Right forelimb (tissue), 1 donor: ENCODE results near the gene ZNF611.
"Not testable (repeated sequence)": the region's sequence is repeated elsewhere in the genome, so short reads cannot be mapped to it uniquely, and the experiment has no call there.

Source experiments
- DNase-seq: peaks from one replicate; pipeline ENCODE4 v3.0.0-alpha.2; 2018

ZNF611 gene

DNA sequence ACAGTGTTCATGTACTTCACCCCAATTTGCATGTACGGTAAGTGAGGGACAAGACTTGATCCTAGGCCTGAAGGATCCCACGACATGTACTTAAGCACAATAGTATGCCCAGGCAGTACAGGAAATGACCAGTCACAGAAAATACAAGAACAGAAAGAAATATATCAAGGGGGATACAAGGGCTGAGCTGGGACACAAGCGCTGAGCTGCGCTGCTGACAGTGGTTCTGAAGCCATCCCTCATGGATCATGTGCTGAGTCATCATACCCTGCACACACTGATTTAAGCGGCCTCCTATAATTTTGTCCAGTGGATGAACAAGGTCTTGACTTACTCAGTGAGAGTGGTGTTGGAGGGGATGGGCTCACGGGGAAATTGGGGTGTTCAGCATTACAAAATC, 59.6 kb downstream of the ZNF611 start:
- not testable (repeated sequence) for DNase-seq

DNA sequence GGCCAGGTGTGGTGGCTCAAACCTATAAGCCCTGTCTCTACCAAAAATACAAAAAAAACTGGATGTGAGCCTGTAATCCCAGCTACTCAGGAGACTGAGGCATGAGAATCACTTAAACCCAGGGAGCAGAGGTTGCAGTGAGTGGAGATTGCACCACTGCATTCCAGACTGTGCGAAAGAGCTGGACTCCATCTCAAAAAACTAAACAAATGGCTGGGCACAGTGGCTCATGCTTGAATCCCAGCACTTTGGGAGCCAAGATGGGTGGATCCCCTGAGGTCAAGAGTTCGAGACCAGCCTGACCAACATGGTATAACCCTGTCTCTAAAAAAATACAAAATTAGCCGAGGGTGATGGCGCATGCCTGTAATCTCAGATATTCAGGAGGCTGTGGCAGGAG, 61.8 kb downstream of the ZNF611 start:
- DNase-seq, result no peak

DNA sequence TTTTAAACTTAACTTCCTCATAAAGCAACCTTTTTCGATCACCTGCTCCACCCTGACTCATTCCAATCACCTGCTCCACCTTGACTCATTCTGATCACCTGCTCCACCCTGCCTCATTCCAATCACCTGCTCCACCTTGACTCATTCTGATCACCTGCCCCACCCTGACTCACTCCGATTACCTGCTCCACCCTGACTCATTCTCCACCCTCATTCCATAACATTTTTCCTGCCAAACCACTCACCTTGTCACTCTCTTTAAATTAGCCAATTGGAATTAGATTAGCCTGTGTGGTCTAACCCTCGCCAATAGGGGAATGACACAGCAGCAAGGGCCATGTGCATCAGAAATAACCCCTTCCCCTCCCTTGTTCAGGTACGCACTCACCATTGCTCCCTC, 64.8 kb downstream of the ZNF611 start:
- DNase-seq, result no peak

DNA sequence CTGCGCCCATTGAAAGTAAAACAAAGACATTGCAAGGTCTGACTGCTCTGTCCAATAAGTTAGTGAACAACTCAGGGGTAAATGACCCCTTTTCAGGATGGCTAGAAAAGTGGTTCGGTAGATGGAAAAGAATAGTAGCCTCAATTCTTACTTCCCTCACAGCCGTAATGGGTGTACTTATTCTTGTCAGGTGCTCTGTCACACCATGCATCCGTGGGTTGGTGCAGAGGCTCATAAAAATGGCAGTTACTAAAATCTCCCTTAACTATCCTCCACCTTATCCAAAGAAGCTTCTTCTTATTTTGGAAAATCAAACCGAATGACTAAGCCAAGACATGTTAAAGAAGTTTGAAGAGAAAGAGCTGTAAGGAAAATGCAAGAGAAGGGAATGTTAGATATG, 65.3 kb downstream of the ZNF611 start:
- no peak for DNase-seq

DNA sequence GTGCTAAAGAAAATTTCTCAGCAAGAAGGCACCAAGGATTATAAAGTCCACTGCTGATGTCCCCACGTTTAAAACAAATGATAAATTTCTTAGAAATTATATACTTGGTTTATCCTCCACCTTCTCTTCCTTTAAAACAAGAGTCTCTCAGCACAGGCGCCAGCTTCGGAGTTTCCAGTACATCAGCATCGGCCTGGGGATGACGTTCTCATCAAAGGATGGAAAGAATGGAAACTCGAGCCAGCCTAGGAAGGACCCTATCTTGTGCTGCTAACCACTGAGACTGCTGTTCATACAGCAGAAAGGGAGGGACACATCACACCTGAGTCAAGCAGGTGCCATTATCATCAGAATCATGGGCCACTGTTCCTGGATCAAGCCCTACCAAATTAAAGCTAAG, 66.9 kb downstream of the ZNF611 start:
- DNase-seq, result no peak

DNA sequence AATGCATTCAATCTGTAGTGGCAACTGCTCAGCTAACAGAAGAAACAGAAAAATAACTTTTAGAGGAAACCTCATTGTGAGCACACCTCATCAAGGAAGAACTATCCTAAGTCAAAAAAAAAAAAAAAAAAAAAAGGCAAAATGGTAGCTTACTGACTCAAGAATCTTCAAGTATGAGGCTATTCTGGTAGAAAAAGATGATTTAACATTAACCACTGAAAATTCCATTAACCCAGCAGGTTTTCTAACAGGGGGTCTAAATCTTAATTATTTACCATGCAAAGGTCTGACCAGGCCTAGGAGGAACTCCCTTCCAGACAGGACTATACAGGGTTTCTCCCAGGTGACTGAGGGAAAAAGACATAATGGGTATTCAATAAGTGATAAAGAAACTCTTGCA, 68.3 kb downstream of the ZNF611 start:
- no peak for DNase-seq

DNA sequence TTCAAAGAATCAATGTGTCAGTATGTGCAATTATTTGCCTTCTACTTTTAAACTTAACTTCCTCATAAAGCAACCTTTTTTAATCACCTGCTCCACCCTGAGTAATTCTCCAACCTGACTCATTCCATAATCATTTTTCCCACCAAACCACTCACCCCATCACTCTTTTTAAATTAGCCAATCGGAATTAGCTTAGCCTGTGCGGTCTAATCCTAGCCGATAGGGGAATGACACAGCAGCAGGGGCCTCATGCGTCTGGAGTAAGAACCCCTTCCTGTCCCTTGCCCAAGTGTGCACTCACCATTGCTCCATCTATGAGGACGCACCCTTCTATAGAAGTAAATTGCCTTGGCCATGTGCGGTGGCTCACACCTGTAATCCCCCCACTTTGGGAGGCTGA, 69.3 kb downstream of the ZNF611 start:
- no peak for DNase-seq

DNA sequence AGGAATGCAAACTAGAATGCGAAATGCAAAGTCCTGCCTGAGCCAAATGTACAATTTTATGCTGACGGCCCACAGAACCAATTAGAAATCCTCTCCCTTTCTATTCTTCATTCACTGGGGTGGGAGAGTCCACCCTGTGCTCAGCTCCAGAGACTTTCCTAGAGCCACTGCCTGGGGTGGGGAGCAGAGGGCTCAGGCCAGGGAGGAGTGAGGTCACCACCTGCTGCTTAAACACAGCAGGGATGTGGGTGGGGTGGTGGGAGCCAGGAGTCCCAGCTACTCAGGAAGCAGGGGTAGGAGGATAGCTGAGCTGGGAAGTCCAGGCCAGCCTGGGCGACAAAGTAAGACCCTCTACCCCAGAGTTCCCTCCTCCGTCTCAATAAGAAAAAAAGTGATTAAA, 69.8 kb downstream of the ZNF611 start:
- no peak for DNase-seq

DNA sequence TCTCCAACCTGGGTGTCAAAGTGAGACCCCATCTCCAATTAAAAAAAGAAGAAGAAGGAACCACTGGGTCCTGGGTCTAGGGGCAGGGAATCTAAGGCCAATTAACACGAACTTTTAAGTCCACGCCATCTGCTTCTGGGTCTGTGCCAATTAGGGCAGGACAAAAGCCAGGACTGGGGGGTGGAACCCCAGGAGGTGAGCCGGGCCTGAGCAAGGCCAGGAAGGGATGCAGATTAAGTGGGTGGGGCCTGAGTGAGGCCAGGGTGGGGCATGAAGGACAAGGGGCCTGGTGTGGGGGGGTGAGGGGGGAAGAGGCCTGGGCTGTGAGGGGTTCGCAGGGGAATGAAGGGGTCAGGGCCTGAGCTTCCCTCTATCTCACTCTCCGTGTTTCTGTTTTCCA, 70.4 kb downstream of the ZNF611 start:
- no peak for DNase-seq

DNA sequence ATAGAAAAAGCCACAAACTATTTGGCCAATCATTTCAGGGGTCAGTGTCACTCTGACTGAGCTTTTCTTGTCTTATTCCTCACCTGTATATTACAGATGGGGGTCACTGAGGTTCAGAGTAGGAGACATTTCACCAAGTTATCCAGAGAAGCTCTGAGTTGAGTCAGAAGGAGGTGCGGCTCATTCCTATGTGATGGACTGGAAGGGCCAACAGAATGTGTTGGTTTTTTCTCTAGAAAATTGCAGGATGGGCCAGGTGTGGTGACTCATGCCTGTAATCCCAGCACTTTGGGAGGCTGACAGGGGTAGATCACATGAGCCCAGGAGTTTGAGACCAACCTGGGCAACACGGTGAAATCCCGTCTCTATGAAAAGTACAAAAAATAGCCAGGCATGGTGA, 72.2 kb downstream of the ZNF611 start:
- no peak for DNase-seq

DNA sequence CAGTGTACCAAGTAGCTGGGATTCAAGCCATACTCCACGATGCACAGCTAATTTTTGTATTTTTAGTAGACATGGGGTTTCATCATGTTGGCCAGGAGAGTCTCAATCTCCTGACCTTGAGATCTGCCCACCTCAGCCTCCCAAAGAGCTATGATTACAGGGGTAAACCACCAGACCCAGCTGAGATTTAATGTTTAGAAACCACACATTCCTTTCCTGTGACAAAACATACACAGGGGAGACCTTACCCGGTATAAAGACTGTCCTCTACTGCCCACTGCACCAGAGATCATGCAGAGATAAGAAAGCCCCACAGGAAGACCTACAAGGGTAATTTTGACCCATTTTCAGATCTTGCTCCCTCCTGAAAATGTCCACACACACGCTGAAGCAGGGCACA, 73.9 kb downstream of the ZNF611 start:
- no peak for DNase-seq

DNA sequence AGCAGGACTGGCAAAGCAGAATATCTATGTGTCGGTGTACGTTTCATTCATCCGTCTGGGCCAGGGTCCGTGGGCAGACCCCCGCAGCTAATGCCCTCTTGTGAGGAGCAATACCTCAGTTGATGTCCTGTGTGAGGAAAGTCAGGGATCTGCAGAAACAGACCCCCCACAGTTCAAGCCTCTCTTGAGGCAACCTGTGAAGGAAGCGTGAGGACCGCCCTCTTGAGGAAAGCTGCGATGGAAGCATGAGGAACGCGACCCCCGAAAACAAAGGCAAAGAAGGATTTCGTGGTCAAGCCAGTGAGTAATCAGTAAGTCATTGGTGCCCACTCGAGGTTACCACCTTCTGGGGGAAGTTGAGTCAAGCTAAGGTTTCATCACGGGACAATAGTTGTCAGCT, 75.8 kb downstream of the ZNF611 start:
- DNase-seq, result no peak

DNA sequence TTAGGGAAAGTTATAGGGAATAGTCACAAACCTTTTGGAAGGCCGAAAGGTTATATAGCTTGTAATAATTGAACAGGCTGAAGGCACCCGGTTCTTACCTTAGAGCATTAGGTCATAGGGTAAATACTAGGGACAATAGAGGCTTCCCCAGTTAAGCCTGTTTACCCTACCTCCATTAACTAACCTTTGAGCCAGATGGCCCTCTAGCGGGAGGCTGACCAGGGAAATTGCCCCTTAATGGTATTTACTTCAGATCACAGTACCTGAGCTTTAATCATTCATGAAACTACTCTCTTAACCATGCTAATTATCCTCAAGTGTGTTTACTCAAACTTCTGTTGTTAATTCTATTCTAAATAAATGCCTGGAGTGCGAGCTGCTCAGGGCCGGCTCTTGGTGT, 76.2 kb downstream of the ZNF611 start:
- DNase-seq, result no peak

DNA sequence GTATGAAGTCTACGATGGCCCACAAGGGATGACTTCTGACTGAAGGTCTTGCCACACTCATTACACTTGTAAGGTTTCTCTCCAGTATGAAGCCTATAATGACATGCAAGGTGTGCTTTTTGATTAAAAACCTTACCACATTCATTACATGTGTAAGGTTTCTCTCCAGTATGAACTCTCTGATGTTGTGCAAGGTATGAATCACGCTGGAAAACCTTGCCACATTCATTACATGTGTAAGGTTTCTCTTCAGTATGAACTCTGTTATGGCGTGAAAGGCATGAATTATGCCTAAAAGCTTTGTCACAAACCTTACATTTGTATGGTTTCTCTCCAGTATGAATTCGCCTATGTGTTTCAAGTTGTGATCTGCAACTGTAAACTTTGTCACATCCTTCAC, 81.7 kb downstream of the ZNF611 start:
- DNase-seq, result no peak
